NT2/D1 (cell line): ENCODE results near the gene AKAP6.

ENCODE experiments used
- SUZ12 ChIP-seq: IDR thresholded peaks from 2 replicates; pipeline ENCODE4 v1.6.1; 2011; ENCODE audit not compliant: insufficient read length, insufficient read depth; ENCODE audit errors: extremely low read depth
- YY1 ChIP-seq: IDR thresholded peaks from 2 replicates; pipeline ENCODE4 v1.6.1; 2011; ENCODE audit not compliant: insufficient read length, insufficient read depth
- ZNF274 ChIP-seq: IDR thresholded peaks from 2 replicates; pipeline ENCODE4 v1.6.1; 2011; ENCODE audit warnings: mild to moderate bottlenecking, low read depth, low read length

- no peak for TF ChIP-seq YY1
- no peak for TF ChIP-seq SUZ12
- no peak for TF ChIP-seq ZNF274
Measured at GRCh38 chr14:32761381-32761968, 432.4 kb downstream of the AKAP6 start.
